OCI-LY3 (cell line): ENCODE results near the gene RHBDL3.

Source experiments
- EZH2phosphoT487 ChIP-seq: fragments of 200-600 bp; shearing (Covaris generic); IDR thresholded peaks from 2 replicates; pipeline ENCODE4 v1.6.1; 2018; ENCODE audit warnings: antibody characterized with exemption, mixed run types, low read depth
- TF ChIP-seq, protein P1 (sequence below): fragments of 200-600, 300-600 bp; sonication (generic); IDR thresholded peaks from 2 replicates; pipeline ENCODE4 v1.5.1; 2014; ENCODE audit warnings: antibody characterized with exemption, low read length, low read depth

DNA sequence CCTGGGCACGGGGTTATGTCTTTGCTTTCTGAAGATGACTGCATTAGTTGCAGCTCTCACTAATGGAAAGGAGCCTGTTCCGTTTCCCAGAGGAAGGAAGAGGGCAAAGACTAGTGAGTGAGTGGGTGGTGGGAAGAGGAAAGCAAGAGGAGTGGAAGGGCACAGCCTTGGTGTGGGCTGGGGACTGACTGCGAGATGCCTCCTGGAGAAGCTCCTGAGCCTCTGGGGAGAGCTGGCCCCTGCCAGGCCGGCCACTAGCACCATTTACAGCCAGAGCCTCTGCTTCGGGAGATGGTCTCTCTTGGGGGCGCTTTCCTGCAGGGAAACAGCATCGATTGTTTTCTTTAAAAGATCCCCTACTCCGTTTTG lies 825 bp upstream of the RHBDL3 start:
- TF ChIP-seq, protein P1, sequence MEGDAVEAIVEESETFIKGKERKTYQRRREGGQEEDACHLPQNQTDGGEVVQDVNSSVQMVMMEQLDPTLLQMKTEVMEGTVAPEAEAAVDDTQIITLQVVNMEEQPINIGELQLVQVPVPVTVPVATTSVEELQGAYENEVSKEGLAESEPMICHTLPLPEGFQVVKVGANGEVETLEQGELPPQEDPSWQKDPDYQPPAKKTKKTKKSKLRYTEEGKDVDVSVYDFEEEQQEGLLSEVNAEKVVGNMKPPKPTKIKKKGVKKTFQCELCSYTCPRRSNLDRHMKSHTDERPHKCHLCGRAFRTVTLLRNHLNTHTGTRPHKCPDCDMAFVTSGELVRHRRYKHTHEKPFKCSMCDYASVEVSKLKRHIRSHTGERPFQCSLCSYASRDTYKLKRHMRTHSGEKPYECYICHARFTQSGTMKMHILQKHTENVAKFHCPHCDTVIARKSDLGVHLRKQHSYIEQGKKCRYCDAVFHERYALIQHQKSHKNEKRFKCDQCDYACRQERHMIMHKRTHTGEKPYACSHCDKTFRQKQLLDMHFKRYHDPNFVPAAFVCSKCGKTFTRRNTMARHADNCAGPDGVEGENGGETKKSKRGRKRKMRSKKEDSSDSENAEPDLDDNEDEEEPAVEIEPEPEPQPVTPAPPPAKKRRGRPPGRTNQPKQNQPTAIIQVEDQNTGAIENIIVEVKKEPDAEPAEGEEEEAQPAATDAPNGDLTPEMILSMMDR, result no peak
- 0 out of 2 replicates have a peak, but pooled peaks have one; percentile 11 for TF ChIP-seq EZH2phosphoT487
